ENCODE measurements around the gene PTER.

PTER gene

DNA sequence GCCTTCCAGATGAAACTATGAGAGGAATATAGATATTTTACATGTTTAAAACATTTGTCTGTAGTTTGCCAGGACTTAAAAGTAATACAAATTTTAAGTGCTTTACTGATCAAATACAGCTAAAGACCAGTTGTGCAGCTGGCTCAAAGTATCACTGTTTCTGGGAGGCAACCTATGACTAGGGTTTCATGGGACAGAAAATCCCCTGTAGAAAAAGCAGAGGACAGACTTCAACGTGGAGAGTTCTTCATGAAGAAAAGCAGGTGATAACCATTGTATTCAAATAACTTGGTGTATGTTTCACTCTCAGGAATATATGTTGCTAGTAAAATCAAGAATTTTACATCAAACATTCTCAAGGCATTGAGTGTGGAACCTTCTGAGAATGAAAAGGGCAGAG, 40.9 kb downstream of the PTER start:
- DNase-seq: no peak

DNA sequence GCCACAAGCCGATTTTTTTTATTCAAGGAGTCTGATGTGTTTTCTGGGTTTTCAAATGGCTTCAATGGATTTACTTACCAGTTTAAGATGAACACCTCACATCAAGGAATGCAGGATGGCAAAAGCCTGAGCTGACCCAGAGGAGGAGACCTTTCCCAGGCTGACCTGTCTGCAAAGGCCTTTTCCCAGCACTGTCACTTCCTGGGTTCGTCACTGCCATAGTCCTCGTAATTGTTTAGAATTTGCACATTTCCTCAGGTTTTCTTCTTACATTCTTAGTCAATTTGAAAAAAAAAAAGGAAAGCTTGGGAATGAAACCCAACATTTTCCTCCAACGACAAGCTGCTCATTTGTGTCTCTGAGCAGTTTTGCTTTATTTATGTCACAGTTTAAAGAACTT, 42.0 kb downstream of the PTER start:
- DNase-seq: no peak

DNA sequence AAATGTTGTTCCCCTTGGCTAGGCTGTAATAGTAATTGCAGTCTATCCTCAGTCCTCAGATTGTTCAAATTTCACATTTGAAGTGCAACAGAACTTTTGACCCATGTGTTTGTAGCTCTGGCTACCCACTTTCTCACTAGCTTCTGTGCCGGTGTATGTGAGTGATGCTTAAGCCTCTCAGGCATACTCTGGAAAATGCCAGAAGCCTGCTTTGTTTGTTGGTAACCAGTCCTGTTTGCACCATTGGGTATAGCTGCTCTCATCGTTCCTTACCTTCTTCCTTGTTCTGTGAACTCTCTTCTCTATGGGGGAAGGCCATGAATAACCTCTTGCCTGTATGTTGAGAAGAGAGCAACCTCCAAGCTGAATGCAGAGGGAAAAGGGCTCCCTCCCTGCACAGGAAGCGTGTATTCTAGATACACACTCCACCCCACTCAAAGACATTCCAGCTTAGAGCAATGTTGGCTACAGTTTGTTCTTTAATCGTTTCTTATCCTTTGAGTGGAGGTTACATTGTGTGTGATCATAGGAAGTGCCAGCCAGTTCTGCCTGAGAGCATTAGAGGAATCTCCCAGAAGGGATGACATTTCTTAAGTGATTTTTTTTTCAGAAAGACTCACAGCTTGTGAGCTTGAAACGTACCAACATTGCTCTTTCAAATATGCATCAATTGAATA, 44.4 kb downstream of the PTER start:
- no peak for DNase-seq

DNA sequence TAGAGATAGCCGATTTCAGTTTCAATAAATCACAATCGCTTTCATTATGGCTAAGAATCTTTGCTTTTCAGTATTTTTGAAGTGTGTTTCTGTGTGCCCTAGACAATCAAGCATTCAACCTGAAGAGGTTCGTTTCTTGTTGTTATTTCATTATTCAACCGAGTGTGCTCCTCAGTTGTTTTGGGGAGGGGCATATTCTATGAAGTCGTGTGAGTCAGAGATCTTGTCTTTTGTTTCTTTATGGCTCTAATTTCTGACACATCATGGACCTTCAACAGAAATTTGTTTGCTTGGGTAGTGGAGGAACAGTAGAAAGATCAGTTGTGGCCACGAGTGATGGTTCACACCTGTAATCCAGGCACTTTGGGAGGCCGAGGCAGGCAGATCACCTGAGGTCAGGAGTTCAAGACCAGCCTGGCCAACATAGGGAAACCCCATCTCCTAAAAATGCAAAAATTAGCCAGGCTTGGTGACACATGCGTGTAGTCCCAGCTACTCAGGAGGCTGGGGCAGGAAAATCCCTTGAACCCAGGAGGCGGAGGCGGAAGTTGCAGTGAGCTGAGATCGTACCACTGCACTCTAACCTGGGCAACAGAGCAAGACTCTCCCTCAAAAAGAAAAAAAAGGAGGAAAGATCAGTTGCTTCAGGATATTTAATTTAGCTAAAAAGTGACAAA, 46.6 kb downstream of the PTER start:
- DNase-seq: no peak

DNA sequence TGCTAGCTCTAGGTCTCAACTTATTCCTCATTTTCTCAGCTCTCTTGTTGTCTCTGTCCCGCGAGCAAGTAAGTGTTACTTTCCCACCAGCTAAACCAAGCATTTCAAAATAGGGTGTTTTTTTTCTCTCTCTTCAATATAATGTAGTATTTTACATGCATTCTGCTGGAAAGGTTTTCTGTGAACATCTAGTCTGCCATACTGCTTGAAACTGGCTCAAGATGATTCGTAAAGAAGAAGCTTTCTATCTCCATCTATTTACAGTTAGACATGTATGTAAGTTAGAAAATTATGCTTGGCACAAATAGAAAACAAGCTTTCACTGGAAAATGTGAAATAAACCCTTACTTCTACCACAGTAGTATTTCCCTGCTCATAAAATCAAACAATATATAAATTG, 53.7 kb downstream of the PTER start:
- no peak for DNase-seq

DNA sequence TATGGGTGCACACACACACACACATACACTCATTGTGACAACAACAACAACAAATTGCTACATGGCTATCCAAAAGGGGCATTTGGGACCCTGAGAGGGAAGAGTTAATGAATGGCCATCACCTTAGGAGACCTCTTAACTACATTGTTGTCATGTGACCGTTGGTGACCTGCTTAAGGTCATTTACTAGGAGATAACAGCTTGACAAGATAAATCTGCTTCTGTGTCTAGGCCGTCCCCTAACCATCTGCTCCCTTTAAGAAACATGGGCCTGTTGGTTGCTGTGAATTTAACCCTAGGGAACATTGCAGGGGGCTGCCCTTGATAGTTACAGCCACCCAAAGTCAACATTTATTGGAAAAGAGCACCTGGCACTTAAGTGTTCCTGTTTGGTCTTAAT, 55.1 kb downstream of the PTER start:
- no peak for DNase-seq

DNA sequence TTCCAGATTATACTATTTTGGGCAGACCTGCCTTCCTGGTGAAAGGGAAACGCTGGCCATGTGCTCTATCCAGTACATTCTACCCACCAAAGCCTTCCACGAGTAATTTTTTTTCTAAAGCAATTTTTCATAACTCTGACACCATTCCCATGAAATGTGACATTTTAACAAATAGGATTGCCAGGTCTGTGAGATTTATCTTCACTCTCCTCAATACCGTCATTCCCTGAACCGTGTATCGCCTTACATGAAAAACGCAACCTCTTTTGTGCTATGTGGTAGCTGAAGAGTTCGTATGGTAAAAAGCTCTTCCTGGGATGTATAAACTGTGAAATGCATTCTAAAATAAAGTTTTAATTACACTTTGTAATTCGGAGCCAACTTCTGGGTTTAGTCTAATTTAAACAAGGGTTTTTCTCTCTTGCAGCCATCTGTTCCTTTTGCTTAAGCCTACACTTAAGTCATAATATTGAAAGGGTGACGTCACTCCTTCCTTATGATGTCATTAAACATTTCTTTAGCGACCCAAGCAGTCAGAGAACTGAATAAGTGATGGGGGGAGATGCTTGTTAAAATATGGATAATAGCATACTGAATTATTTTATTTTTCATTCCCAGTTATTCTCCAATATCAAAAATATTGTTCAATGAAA, 57.2 kb downstream of the PTER start:
- DNase-seq: no peak

DNA sequence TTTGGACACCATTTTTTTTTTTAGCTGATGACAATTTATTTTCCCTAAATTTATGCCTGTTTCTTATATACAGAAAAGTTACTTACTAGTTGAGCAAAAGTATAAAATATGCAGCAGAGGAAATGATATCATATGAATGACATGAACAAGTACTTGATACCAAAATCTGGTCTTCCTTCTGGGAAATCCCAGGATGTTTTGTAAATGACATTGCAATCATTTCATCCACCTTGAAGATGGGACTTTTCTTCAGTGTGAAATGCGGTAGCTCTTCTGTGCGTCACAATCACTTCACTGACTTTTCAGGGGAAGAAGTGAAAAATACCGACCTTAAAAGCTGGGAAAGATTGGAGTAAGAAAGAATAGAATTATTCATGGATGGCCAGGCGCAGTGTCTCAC, 61.1 kb downstream of the PTER start:
- no peak for DNase-seq

DNA sequence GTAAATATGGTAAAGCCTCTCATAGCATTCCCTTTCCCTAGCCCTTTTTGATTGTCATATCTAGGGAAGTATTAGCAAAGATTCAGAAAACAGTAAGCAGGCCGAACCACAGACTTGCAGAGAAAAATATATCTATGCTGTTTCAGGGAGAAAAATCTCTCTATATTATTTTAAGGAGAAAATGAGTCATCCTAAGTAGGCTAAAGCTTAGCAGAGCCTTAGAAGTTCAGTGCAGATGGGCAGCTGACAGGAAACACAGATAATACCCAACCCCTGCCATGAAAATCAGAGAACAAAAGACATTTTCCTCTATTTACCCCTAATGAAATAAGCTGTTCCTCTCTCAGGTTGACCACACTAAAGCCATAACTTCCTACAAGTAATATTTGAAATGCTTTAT, 68.4 kb downstream of the PTER start:
- no peak for DNase-seq

DNA sequence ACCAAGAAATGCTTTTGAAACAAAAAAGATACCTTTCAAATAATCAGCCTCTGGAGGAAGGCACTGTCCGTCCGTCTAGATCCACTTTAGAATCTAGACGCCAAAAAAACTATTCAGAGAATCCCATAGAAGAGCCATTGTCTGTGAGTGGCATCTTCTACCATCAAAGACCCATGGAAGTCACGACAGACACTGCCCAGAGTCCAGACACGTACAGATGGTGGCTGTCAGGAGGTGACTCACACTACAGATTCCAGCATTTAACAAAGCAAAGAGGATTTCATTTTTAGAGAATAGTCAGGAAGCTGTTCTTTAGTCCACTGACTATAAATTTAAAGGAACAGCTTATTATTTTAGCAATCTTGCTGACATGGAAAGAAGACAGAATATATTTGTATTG, 73.2 kb downstream of the PTER start:
- no peak for DNase-seq

DNA sequence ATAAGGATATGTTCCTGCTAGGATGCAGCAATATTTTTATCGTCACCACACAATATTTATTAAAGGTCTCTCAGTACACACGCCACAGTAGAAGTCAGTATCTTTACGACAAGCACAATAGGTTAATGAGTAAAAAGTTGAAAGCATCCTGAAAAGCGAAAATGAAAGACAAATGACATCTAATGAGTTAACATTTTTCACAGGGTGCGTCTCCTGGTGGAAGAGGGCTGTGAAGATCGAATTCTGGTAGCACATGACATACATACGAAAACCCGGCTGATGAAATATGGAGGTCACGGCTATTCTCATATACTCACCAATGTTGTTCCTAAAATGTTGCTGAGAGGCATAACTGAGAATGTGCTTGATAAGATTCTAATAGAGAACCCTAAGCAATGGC, 74.0 kb downstream of the PTER start:
- DNase-seq: no peak

DNA sequence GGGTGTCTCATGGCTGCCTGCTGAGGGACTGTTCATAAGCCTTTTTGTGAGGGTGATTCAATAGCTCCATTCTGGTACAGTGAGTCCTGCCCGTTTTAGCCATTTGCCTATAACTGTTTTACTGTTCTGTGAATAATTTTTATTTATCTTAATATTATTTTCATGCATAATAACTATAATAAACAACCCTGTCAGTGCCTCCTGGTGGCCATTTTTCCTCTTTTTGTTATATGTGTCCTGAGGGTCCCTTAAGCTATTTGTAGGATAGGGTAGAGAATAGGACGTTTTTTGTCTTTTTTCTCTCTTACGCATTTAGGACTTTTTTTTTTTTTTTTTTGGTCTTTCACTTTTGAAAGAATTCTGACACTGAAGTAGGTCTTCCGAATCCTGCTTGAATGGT, 82.0 kb downstream of the PTER start:
- DNase-seq: no peak

DNA sequence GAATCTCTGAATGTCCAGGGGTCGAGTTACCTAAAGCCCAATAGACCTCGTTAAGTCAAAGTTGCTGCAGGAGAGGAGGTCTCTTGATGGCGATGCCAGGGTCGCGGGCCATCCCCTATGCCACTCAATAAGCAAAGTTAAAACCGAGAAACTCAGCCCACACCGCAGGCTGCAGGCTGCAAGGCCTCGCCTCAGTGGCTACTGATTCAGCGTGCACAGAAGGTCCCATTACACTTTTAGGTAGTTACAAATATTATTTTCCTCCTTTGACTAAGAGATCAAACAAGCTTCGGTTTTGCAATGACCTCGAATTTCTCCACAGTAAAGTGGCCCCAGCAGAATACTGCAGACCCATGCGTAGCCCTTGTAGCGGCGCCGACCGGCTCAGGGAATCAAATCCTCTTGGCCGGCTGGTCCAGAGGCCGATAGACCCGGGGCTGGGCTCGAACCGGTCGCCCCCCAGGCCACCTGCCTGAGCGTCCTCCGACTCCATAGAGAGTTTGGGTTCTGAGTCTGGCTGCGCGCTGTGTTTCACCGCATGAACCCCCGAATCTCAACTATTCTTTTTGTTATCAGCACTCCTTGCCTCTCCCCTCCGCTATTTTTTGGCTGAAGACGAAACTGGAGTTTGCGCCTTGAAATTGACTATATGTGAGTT, 82.6 kb downstream of the PTER start:
- no peak for DNase-seq

DNA sequence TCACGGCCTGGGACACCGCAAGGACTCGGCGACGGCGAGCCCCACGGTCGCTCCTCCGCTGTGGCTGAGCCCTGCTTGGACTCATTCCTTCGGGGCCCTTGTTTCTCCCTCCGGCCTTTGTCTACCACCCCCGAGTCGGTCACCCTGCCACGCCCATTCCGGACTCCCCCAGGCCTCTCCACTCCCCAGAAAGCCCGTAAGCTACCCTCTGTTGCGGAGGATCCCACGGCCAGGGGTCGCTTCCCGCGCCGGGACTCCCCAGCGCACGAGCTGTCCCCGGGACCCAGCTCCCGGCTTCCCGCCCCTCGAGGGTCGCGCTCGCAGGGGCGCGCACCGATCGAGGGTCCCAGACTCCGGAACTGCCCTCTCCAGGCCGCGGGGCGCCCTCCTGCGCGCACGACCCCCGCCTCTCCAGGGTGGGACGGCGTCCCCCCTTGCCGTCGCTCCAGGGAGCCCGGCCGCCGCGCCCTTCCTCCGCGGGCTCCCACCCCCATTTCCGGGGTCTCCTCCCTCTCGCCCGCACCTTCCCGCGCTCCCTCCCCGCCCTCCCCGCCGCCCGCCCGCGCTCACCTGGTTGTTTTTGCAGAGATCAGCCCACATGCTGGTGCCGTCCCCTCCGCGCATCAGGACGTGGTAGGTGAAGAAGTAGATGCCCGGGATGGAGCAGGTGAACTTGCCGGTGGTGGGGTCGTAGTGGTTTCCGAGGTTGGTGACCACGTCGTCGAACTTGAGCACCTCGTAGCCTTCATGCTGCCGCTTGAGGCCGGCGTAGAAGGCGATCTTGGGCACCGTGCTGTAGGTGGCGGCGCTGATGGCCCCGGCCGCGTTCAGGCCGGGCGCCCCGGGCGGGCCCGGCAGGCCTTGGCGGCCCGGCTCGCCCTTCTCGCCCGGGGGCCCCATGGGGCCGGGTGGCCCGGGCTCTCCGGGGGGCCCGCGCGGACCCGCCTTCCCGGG, 83.4 kb downstream of the PTER start:
- no peak for DNase-seq

DNA sequence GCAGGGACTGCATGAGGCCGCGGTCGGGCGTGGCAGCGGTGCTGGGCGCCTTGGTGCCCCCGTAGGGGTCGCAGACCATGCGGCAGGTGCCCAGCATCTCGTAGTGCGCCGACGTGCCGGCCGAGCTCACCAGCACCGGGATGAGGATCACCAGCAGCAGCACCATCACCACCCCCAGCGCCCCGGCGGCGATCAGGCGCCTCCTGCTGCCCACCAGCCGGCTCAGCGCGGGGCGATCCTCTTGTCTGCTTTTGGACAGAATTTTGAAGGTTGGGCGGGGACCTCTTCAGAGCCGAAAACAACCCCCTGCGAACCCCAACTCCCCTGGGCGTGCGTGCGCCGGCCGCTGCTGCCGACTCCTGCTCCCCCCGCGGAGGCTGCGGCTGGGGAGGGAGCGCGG, 84.1 kb downstream of the PTER start:
- DNase-seq: no peak

DNA sequence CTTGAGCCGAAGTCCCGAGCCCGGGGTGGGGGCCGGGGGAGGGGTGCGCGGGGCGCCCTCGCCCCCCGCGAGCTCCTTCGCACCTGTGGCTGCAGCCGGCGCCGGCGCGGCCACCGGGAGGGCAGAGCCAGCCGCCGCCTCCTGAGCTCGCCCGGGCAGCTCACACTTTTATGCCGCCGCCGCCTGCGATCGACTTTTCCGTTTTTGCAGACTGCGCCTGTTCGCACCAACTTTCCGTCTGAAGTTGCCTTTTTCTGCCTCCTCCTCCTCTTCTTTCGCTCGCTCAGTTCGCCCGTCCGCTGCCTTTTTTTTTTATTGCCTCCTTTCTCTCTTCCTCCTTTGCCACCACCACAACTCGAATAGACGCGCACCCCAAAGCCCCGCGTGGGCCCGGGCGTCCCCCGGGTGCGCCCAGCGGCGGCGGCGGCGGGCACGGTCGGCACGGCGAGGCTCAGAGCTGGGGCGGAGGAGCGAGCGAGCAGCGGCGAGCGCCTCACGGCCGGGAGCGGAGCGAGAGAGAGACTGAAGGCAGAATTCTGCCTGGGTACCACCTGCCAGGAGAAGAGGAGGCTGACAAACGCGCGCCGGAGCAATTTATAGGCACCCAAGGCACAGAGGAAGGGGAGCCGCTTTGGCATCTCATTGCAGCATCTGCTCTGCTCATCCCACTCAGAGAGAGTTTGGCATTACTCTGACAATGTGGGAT, 84.7 kb downstream of the PTER start, which contains the start of gene C1QL3:
Gene C1QL3, minus strand, starts transcription at position 569 of the 706 bp plus-strand sequence. CDS start 814 bp downstream, outside the sequence.
- DNase-seq: no peak

DNA sequence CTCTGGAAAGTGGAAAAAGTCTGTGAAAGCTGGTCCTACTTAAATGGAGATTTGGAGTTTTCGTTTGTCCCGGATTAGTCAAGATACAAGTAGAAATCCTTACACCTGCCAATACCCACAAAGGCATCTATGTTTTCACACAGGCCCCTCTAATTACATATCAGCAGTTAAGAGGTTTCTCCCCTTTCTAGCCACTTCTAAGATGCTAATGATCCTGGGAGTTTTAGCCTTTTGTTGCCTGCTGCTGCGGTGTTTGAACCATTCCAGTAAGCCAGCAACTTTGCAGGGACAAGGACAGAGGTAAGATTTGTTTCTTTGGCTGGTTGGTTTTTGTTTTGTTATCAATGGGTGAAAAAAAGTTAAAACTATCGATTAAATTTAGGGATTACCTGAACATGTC, 90.6 kb downstream of the PTER start:
- no peak for DNase-seq

DNA sequence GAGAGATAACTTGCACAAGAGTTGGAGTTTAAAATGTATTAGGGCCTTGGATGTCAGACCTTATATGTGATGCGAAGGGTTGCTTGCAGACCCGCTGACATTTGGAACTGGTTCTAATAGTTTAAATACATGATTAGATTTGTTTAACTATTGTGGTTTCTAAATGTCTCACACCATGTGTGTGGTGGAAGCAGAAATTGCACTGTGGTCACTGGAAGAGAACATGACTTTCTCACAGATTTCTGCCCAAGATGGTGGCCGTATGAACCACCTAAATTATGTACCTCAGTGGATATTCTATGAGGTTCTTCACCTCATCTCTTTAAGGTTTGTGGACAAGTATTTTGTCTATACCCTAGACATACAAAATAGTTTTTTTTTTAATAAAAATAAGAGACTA, 93.0 kb downstream of the PTER start:
- DNase-seq: no peak

DNA sequence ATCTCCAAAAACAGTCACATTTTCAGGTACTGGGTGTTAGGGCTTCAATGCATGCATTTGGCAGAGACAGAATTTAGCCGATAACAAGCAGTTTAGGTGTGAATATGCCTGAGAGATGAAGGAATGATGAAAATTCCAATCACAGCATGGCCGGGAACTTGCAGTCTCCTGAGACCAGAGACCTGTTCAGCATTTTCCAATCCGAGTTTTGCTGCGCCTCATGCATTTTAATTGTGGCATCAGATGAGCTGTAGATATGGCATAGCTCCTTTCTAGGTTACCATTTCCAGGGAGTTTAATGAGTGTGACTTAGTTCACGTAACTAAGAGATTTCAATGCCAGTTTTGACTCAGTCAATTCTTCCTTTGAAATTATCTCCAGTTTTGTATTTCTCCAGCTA, 99.3 kb downstream of the PTER start:
- DNase-seq: no peak

DNA sequence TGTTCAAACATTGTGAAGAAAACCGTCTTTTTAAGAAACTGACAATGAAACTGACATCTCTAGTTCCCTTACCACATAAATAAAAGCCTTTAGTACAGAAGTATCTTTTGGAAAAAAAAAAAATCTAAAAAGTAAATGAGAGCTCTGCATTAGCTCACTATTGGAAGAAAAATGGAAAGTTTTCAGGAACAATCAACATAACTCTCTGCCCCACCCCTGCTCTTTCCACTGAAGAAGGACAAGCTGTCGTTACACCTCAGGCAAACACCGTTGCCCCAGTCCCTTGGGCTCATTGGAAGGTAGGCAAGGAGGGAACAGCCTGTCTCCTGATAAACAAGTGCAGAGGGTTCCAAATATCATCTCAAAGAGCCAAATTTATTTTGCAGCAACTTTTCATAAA, 107.3 kb downstream of the PTER start:
- no peak for DNase-seq

DNA sequence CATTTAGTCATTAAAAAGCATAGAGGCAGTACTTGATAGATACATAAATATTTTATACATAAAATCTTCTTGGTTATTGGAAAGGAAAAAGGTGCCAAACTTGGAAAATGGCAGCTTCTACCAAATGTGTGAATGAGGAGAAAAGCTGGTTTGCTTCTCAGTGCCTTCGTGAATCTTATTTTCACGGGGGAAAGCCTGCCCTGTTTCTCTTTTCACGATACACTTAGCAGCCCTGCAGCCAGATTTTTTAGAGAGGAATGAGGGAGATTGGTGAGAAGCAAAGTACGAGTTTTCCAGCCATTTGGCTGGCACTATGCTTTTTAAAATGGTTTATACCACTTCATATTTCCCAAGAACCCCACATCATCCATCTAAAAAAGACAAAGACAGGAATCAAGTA, 107.8 kb downstream of the PTER start:
- DNase-seq: no peak
